SK-N-SH (cell line): ENCODE measurements around the gene JAZF1. TPM values are rescaled to one million over a fixed set of nuclear protein-coding genes. Genes with fewer than 3 reads are reported as not detected.

Source experiments
- CTCF ChIA-PET: fragments of 300-600, 350-600 bp; formaldehyde crosslinking; extraction: SDS; loops from one replicate; lab custom pipeline; 2021; lab: Yijun Ruan, JAX
- POLR2A ChIA-PET: fragments of 350-600 bp; sonication (Branson Sonifier 250); formaldehyde crosslinking; extraction: SDS; loops from one replicate; lab custom pipeline; 2020; ENCODE audit warnings: antibody characterized with exemption, inconsistent platforms; lab: Yijun Ruan, JAX
- DNase-seq: peaks from one replicate; pipeline ENCODE4 v3.0.0; 2012
- H2AFZ ChIP-seq: fragments of 200-600 bp; sonication (generic); 2 replicates; pipeline ENCODE4 v1.8.1; 2016; ENCODE audit warnings: antibody characterized with exemption, mild to moderate bottlenecking, low read depth
- H3F3A ChIP-seq: fragments of 200-600 bp; sonication (generic); replicated peaks from 2 replicates; pipeline ENCODE3; 2016; ENCODE audit warnings: antibody characterized with exemption, mild to moderate bottlenecking; ENCODE audit not compliant: insufficient read depth
- H3K27ac ChIP-seq, 2 experiments: fragments of 200-500 bp in 1 of 2; fragments of 200-600 bp in 1 of 2; sonication (Bioruptor generic) in 1 of 2; sonication (generic), shearing (Covaris generic) in 1 of 2; 2 replicates each; pipeline versions ENCODE4 v1.5.1 to v1.6.1; 2014 to 2016; ENCODE audit warnings: low read depth in 2 of 2, inconsistent platforms in 1 of 2, low read length in 1 of 2, mild to moderate bottlenecking in 1 of 2, mixed read lengths in 1 of 2
- H3K27me3 ChIP-seq: fragments of 200-600 bp; sonication (generic), shearing (Covaris generic); 2 replicates; pipeline ENCODE4 v1.6.1; 2016; ENCODE audit warnings: mixed run types; ENCODE audit not compliant: insufficient read depth
- H3K36me3 ChIP-seq, 2 experiments: fragments of 200-500 bp in 1 of 2; fragments of 200-600 bp in 1 of 2; sonication (Bioruptor generic) in 1 of 2; sonication (generic) in 1 of 2; replicated peaks in 1 of 2; 2 replicates each; pipeline versions ENCODE3 to v1.5.1; 2014 to 2016; ENCODE audit warnings: low read length in 1 of 2, mild to moderate bottlenecking in 1 of 2; ENCODE audit not compliant: insufficient read depth in 2 of 2, control insufficient read depth in 1 of 2
- H3K4me1 ChIP-seq, 2 experiments: fragments of 200-500 bp in 1 of 2; fragments of 200-600 bp in 1 of 2; sonication (Bioruptor generic) in 1 of 2; sonication (generic), shearing (Covaris generic) in 1 of 2; 2 replicates each; pipeline versions ENCODE4 v1.5.1 to v1.6.1; 2014 to 2016; ENCODE audit warnings: low read depth in 1 of 2, low read length in 1 of 2, mixed run types in 1 of 2; ENCODE audit not compliant: insufficient read depth in 2 of 2, control insufficient read depth in 1 of 2
- H3K4me2 ChIP-seq: fragments of 200-600 bp; sonication (generic), shearing (Covaris generic); 2 replicates; pipeline ENCODE4 v1.6.1; 2017; ENCODE audit warnings: mixed run types
- H3K4me3 ChIP-seq, 2 experiments: fragments of 200-500 bp in 1 of 2; fragments of 200-600 bp in 1 of 2; sonication (Bioruptor generic) in 1 of 2; sonication (generic), shearing (Covaris generic) in 1 of 2; 2 replicates each; pipeline versions ENCODE4 v1.5.1 to v1.8.1; 2014 to 2016; ENCODE audit warnings: low read depth in 2 of 2, inconsistent platforms in 1 of 2, low read length in 1 of 2, mild to moderate bottlenecking in 1 of 2, mixed read lengths in 1 of 2, moderate library complexity in 1 of 2
- H3K79me2 ChIP-seq: fragments of 200-600 bp; sonication (generic); 2 replicates; pipeline ENCODE4 v1.8.1; 2017; ENCODE audit warnings: mild to moderate bottlenecking; ENCODE audit not compliant: insufficient read depth
- H3K9ac ChIP-seq: fragments of 200-600 bp; sonication (generic); 2 replicates; pipeline ENCODE4 v1.6.1; 2017; ENCODE audit warnings: mixed run types
- H3K9me2 ChIP-seq: fragments of 200-600 bp; sonication (generic); 2 replicates; pipeline ENCODE4 v1.6.1; 2017; ENCODE audit warnings: mixed run types
- H3K9me3 ChIP-seq: fragments of 200-600 bp; sonication (generic); 2 replicates; pipeline ENCODE4 v1.6.1; 2017; ENCODE audit warnings: mixed run types, mild to moderate bottlenecking, moderate library complexity
- H4K20me1 ChIP-seq: fragments of 200-600 bp; sonication (generic); 2 replicates; pipeline ENCODE4 v1.6.1; 2017; ENCODE audit warnings: mild to moderate bottlenecking, mixed run types; ENCODE audit not compliant: insufficient read depth
- EZH2phosphoT487 ChIP-seq: fragments of 200-600 bp; sonication (generic); IDR thresholded peaks from 2 replicates; pipeline ENCODE4 v1.6.1; 2017; ENCODE audit warnings: low read depth, mixed run types, mild to moderate bottlenecking, antibody characterized with exemption, moderate library complexity, borderline replicate concordance
- FOXJ3 ChIP-seq: sonication (generic); formaldehyde crosslinking; IDR thresholded peaks from 2 replicates; pipeline ENCODE4 v1.5.1; 2020; ENCODE audit warnings: mild to moderate bottlenecking, missing genetic modification reagents
- FOXM1 ChIP-seq: IDR thresholded peaks from 2 replicates; pipeline ENCODE4 v1.4.0; 2012; ENCODE audit warnings: low read depth, mild to moderate bottlenecking
- GABPA ChIP-seq: IDR thresholded peaks from 2 replicates; pipeline ENCODE4 v1.4.0; 2012; ENCODE audit warnings: low read depth, mild to moderate bottlenecking
- JUND ChIP-seq: IDR thresholded peaks from 2 replicates; pipeline ENCODE4 v1.4.0; 2012
- SIN3A ChIP-seq: IDR thresholded peaks from 2 replicates; pipeline ENCODE4 v1.6.1; 2012; ENCODE audit warnings: low read depth, mild to moderate bottlenecking, low read length, moderate library complexity, borderline replicate concordance
- TAF1 ChIP-seq: IDR thresholded peaks from 2 replicates; pipeline ENCODE4 v1.6.1; 2012; ENCODE audit warnings: low read depth, mild to moderate bottlenecking, low read length, moderate library complexity, borderline replicate concordance
- WGBS: methylation state at CpG from one replicate; pipeline ENCODE4 v1.1.6; 2017; ENCODE audit warnings: low lambda C conversion rate; 5-methylcytosine and 5-hydroxymethylcytosine counted together
- polyA plus RNA-seq, 3 experiments: library from polyadenylated mRNA; depleted of rRNA; stranded (reverse); fragments of >200 nt; gene quantifications; 2 replicates each; pipeline ENCODE4 v1.2.3, GENCODE V29; 2012
- TF ChIP-seq, protein P1 (sequence below): fragments of 150-350 bp; IDR thresholded peaks from 2 replicates; pipeline ENCODE4 v1.6.1; 2016; ENCODE audit warnings: mild to moderate bottlenecking, low read depth, low read length
- TF ChIP-seq, protein P2 (sequence below): fragments of 200-600 bp; sonication (generic); IDR thresholded peaks from 2 replicates; pipeline ENCODE4 v1.6.1; 2017; ENCODE audit warnings: antibody characterized with exemption, mild to moderate bottlenecking, moderate library complexity
- TF ChIP-seq, protein P3 (sequence below): IDR thresholded peaks from 2 replicates; pipeline ENCODE4; 2012
- TF ChIP-seq, protein P4 (sequence below): IDR thresholded peaks from 2 replicates; pipeline ENCODE4 v1.4.0; 2012; ENCODE audit warnings: low read depth, borderline replicate concordance

The JAZF1 gene
- polyA plus RNA-seq, 1 of the 3 experiments (the other 2 are of a cell fraction), result 1.7 TPM

DNA sequence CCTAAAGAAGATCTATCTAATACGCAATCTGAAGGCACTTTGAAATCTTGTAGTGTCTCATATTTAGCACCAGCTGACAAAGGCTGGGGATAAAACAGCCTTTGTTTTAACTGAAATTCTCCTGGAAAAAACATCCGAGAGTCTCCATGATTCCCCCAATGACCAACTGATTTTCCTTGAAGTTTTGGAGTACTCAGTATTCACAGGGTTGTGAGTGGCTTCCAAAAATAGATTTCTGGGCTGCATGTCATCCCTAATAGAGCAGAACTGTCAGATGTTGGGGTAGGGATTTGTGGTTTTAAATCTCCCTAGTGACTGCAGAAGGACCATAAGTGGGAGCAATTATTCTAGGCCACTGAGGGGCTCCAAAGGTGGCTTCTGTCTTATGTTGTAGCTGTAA, 234.2 kb downstream of the JAZF1 start:
- H3K79me2 ChIP-seq, result no peaks in the 10 kb centered on the region
- H3K36me3 ChIP-seq, result no peaks in the 10 kb centered on the region
- H4K20me1 ChIP-seq, result no peaks in the 10 kb centered on the region
- no peak overlapping the region for H2AFZ ChIP-seq
- POLR2A ChIA-PET, result no interaction called here
- TF ChIP-seq SIN3A (no peak), GABPA (no peak), JUND (no peak), TAF1 (no peak), EZH2phosphoT487 (no peak), FOXM1 (no peak), FOXJ3 (no peak)
- TF ChIP-seq, protein P1, sequence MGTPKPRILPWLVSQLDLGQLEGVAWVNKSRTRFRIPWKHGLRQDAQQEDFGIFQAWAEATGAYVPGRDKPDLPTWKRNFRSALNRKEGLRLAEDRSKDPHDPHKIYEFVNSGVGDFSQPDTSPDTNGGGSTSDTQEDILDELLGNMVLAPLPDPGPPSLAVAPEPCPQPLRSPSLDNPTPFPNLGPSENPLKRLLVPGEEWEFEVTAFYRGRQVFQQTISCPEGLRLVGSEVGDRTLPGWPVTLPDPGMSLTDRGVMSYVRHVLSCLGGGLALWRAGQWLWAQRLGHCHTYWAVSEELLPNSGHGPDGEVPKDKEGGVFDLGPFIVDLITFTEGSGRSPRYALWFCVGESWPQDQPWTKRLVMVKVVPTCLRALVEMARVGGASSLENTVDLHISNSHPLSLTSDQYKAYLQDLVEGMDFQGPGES, result no peak
- TF ChIP-seq, protein P2, sequence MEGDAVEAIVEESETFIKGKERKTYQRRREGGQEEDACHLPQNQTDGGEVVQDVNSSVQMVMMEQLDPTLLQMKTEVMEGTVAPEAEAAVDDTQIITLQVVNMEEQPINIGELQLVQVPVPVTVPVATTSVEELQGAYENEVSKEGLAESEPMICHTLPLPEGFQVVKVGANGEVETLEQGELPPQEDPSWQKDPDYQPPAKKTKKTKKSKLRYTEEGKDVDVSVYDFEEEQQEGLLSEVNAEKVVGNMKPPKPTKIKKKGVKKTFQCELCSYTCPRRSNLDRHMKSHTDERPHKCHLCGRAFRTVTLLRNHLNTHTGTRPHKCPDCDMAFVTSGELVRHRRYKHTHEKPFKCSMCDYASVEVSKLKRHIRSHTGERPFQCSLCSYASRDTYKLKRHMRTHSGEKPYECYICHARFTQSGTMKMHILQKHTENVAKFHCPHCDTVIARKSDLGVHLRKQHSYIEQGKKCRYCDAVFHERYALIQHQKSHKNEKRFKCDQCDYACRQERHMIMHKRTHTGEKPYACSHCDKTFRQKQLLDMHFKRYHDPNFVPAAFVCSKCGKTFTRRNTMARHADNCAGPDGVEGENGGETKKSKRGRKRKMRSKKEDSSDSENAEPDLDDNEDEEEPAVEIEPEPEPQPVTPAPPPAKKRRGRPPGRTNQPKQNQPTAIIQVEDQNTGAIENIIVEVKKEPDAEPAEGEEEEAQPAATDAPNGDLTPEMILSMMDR, result no peak
- TF ChIP-seq, protein P3, sequence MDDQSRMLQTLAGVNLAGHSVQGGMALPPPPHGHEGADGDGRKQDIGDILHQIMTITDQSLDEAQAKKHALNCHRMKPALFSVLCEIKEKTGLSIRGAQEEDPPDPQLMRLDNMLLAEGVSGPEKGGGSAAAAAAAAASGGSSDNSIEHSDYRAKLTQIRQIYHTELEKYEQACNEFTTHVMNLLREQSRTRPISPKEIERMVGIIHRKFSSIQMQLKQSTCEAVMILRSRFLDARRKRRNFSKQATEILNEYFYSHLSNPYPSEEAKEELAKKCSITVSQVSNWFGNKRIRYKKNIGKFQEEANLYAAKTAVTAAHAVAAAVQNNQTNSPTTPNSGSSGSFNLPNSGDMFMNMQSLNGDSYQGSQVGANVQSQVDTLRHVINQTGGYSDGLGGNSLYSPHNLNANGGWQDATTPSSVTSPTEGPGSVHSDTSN, result no peak
- TF ChIP-seq, protein P4, sequence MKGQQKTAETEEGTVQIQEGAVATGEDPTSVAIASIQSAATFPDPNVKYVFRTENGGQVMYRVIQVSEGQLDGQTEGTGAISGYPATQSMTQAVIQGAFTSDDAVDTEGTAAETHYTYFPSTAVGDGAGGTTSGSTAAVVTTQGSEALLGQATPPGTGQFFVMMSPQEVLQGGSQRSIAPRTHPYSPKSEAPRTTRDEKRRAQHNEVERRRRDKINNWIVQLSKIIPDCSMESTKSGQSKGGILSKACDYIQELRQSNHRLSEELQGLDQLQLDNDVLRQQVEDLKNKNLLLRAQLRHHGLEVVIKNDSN, result no peak
- TF ChIP-seq, all 33 proteins: peak for 0
- H3K27ac ChIP-seq, result no peak overlapping the region
- no peaks in the 10 kb centered on the region for H3K9me2 ChIP-seq
- no peak overlapping the region for H3K9ac ChIP-seq
- CTCF ChIA-PET, result interaction anchor here (1.6 kb wide), 1 partner anchor 750 kb away, joined by 3 read pairs; no protein-coding TSS in a partner anchor
- H3K4me3 ChIP-seq, result no peak overlapping the region
- no peaks in the 10 kb centered on the region for H3F3A ChIP-seq
- H3K27me3 ChIP-seq, result no peaks in the 10 kb centered on the region
- DNase-seq, result no peak
- H3K4me2 ChIP-seq, result no peak overlapping the region
- 98% methylated on average over 2 of the region's 2 CpGs for WGBS
- no peaks in the 10 kb centered on the region for H3K9me3 ChIP-seq
- peaks cover 0 to 4% of the 10 kb centered on the region in 2 experiments; a peak in 1 of 4 replicates for H3K4me1 ChIP-seq
